ENCODE measurements around the gene SLC25A42.

Gene SLC25A42

GRCh38 chr19:19051478-19052213, 12.1 kb upstream of the SLC25A42 start:
- no peak for DNase-seq (ENCODE audit: low read depth)

- DNase-seq (ENCODE audit: low read depth), result no peak
Measured at GRCh38 chr19:19052921-19053320, 10.9 kb upstream of the SLC25A42 start.

- DNase-seq (ENCODE audit: low read depth), result peak; percentile 37
Measured at GRCh38 chr19:19053508-19054314, 10.1 kb upstream of the SLC25A42 start.

GRCh38 chr19:19054315-19054938, 9.4 kb upstream of the SLC25A42 start:
- DNase-seq (ENCODE audit: low read depth), result no peak

GRCh38 chr19:19054939-19055440, 8.8 kb upstream of the SLC25A42 start:
- DNase-seq (ENCODE audit: low read depth), result no peak

- DNase-seq (ENCODE audit: low read depth), result no peak
Measured at GRCh38 chr19:19055701-19056100, 8.1 kb upstream of the SLC25A42 start.

GRCh38 chr19:19056636-19057275, 7.0 kb upstream of the SLC25A42 start:
- DNase-seq (ENCODE audit: low read depth), result no peak

GRCh38 chr19:19057317-19057716, 6.5 kb upstream of the SLC25A42 start:
- DNase-seq (ENCODE audit: low read depth), result no peak

GRCh38 chr19:19057720-19058119, 6.1 kb upstream of the SLC25A42 start:
- DNase-seq (ENCODE audit: low read depth), result no peak

GRCh38 chr19:19059018-19059836, 4.6 kb upstream of the SLC25A42 start:
- DNase-seq (ENCODE audit: low read depth), result no peak

GRCh38 chr19:19059837-19060611, 3.8 kb upstream of the SLC25A42 start:
- no peak for DNase-seq (ENCODE audit: low read depth)

GRCh38 chr19:19061506-19061905, 2.3 kb upstream of the SLC25A42 start:
- no peak for DNase-seq (ENCODE audit: low read depth)

- no peak for DNase-seq (ENCODE audit: low read depth)
Measured at GRCh38 chr19:19062454-19063182, 1.2 kb upstream of the SLC25A42 start.

GRCh38 chr19:19064098-19064722, 416 bp downstream of the SLC25A42 start:
- DNase-seq (ENCODE audit: low read depth), result no peak

- peak; percentile 20 for DNase-seq (ENCODE audit: low read depth)
Measured at GRCh38 chr19:19064811-19065745, 1.3 kb downstream of the SLC25A42 start.

GRCh38 chr19:19067276-19068072, 3.7 kb downstream of the SLC25A42 start:
- DNase-seq (ENCODE audit: low read depth), result no peak
